Keratinocyte (primary cell): ENCODE results near the gene NCOA7. TPM values are rescaled to one million over a fixed set of nuclear protein-coding genes. Genes with fewer than 3 reads are reported as not detected.

Experiments used
- DNase-seq: peaks from one replicate; pipeline ENCODE4 v3.0.0-alpha.2; 2011; ENCODE audit warnings: low read depth, missing footprints, low spot score
- FAIRE-seq: peaks from 2 replicates; lab custom pipeline; 2011; peaks lifted over from hg19 to GRCh38; lab: Jason Lieb, UNC
- H2AFZ ChIP-seq: 2 replicates; pipeline ENCODE4 v1.6.0; 2012; ENCODE audit warnings: low read length, control low read depth, inconsistent platforms; ENCODE audit not compliant: control insufficient read depth
- H3K27ac ChIP-seq: 2 replicates; pipeline ENCODE4 v1.5.1; 2011; ENCODE audit warnings: low read length; ENCODE audit not compliant: control insufficient read depth, insufficient read depth
- H3K27me3 ChIP-seq: 3 replicates; pipeline ENCODE4 v1.6.0; 2011; ENCODE audit warnings: low read length; ENCODE audit not compliant: control insufficient read depth, insufficient read depth; ENCODE audit errors: extremely low read depth
- H3K36me3 ChIP-seq, 2 experiments: 2 replicates in 1 of 2; 3 replicates in 1 of 2; pipeline ENCODE4 v1.5.1; 2011; ENCODE audit warnings: low read length in 2 of 2, mild to moderate bottlenecking in 1 of 2; ENCODE audit not compliant: control insufficient read depth in 2 of 2, insufficient read depth in 2 of 2; ENCODE audit errors: extremely low read depth in 1 of 2
- H3K4me1 ChIP-seq: 3 replicates; pipeline ENCODE4 v1.5.1; 2011; ENCODE audit warnings: low read length; ENCODE audit not compliant: control insufficient read depth, insufficient read depth; ENCODE audit errors: extremely low read depth
- H3K4me2 ChIP-seq: 3 replicates; pipeline ENCODE4 v1.6.0; 2011; ENCODE audit warnings: low read depth, low read length; ENCODE audit not compliant: control insufficient read depth, insufficient read depth; ENCODE audit errors: extremely low read depth
- H3K4me3 ChIP-seq, 3 experiments: fragments of 200-600 bp in 1 of 3; sonication (generic) in 1 of 3; 2 replicates in 2 of 3; 3 replicates in 1 of 3; pipeline ENCODE4 v1.5.1; 2011 to 2016; ENCODE audit warnings: low read length in 3 of 3, mild to moderate bottlenecking in 3 of 3, control low read depth in 2 of 3, inconsistent platforms in 1 of 3, low read depth in 1 of 3, mixed read lengths in 1 of 3, mixed run types in 1 of 3, moderate library complexity in 1 of 3; ENCODE audit not compliant: control insufficient read depth in 2 of 3, insufficient read depth in 2 of 3; ENCODE audit errors: extremely low read depth in 1 of 3
- H3K79me2 ChIP-seq: 2 replicates; pipeline ENCODE4 v1.6.0; 2012; ENCODE audit warnings: low read length; ENCODE audit not compliant: control insufficient read depth, insufficient read depth
- H3K9ac ChIP-seq: 3 replicates; pipeline ENCODE4 v1.6.0; 2011; ENCODE audit warnings: low read length; ENCODE audit not compliant: control insufficient read depth, insufficient read depth; ENCODE audit errors: extremely low read depth
- H3K9me1 ChIP-seq: 3 replicates; pipeline ENCODE4 v1.6.0; 2011; ENCODE audit warnings: low read length; ENCODE audit not compliant: control insufficient read depth, insufficient read depth; ENCODE audit errors: extremely low read depth
- H3K9me3 ChIP-seq: 2 replicates; pipeline ENCODE4 v1.5.1; 2012; ENCODE audit warnings: low read depth, low read length; ENCODE audit not compliant: control insufficient read depth
- H4K20me1 ChIP-seq: 3 replicates; pipeline ENCODE4 v1.6.0; 2011; ENCODE audit warnings: low read length; ENCODE audit not compliant: control insufficient read depth, insufficient read depth; ENCODE audit errors: extremely low read depth
- CTCF ChIP-seq, 3 experiments: IDR thresholded peaks in 1 of 3; conservative IDR thresholded peaks in 1 of 3; optimal IDR thresholded peaks in 1 of 3; 2 replicates in 2 of 3; 3 replicates in 1 of 3; pipeline versions ENCODE3 to v1.5.1; 2011; ENCODE audit warnings: low read length in 3 of 3, mild to moderate bottlenecking in 3 of 3, moderate library complexity in 2 of 3, control low read depth in 1 of 3, inconsistent platforms in 1 of 3; ENCODE audit not compliant: insufficient read depth in 2 of 3; ENCODE audit errors: extremely low read depth in 1 of 3
- EZH2 ChIP-seq: IDR thresholded peaks from one replicate; pipeline ENCODE4 v1.6.1; 2012; ENCODE audit warnings: inconsistent platforms, mild to moderate bottlenecking, low read length, moderate library complexity
- dilution Hi-C: fragments of 300-500 bp; cut with MboI; formaldehyde crosslinking; loops from one replicate; pipeline ENCODE4 v1.7.0; 2020; ENCODE audit warnings: low sequenced_read_pairs; ENCODE audit not compliant: extremely low pct_ligation_motif_present
- polyA plus RNA-seq, 5 experiments: library from polyadenylated mRNA; depleted of rRNA in 3 of 5; stranded (reverse) in 3 of 5; stranded (forward) in 1 of 5; unstranded in 1 of 5; fragments of >200 nt; gene quantifications; 1 replicate in 1 of 5; 2 replicates in 3 of 5; 3 replicates in 1 of 5; pipeline versions ENCODE4 v1.2.1 to v1.2.3, GENCODE V29; 2011 to 2012; ENCODE audit warnings: missing spikeins in 2 of 5, low read depth in 1 of 5, low replicate concordance in 1 of 5

The NCOA7 gene
- polyA plus RNA-seq, 1 donor (not counting 4 experiments of a cell fraction or from before 2014, with no cell fraction given): 20.5 TPM

GRCh38 chr6:125867483-125867942 is 76.8 kb downstream of the NCOA7 start:
- H3K4me1 ChIP-seq: peaks cover 27% of the 10 kb centered on the region
- H3K79me2 ChIP-seq: no peaks in the 10 kb centered on the region
- peak overlapping the region; percentile 81 for H3K27ac ChIP-seq
- peak overlapping the region; percentile 56 for H3K4me2 ChIP-seq
- DNase-seq (peak; percentile 92), FAIRE-seq (peak; percentile 96)
- no peak overlapping the region for H2AFZ ChIP-seq
- no peak for TF ChIP-seq EZH2
- TF ChIP-seq CTCF (optimal IDR thresholded peaks at IDR 0.05 in 1 of 3, IDR thresholded peaks at IDR 0.05 in 1 of 3, conservative IDR thresholded peaks at IDR 0.05 in 1 of 3; ENCODE audit: extremely low read depth in 1 of 3, insufficient read depth in 2 of 3, low read length in 3 of 3): no peak
- no peaks in the 10 kb centered on the region for H3K9me1 ChIP-seq
- H3K9ac ChIP-seq: peak overlapping the region; percentile 31
- no peaks in the 10 kb centered on the region for H3K27me3 ChIP-seq
- no peaks in the 10 kb centered on the region for H3K36me3 ChIP-seq
- no peaks in the 10 kb centered on the region for H3K9me3 ChIP-seq
- dilution Hi-C loops: no loop called here
- H3K4me3 ChIP-seq: no peak overlapping the region
- H4K20me1 ChIP-seq: no peaks in the 10 kb centered on the region

- DNase-seq: peak; percentile 52
- no peak for TF ChIP-seq EZH2
- TF ChIP-seq CTCF (optimal IDR thresholded peaks at IDR 0.05 in 1 of 3, IDR thresholded peaks at IDR 0.05 in 1 of 3, conservative IDR thresholded peaks at IDR 0.05 in 1 of 3; ENCODE audit: extremely low read depth in 1 of 3, insufficient read depth in 2 of 3, low read length in 3 of 3): no peak
- peak overlapping the region; percentile 31 for H3K9ac ChIP-seq
These were observed 77.5 kb downstream of the NCOA7 start for GRCh38 chr6:125868252-125868651.

More at GRCh38 chr6:125868252-125868651, 77.5 kb downstream of the NCOA7 start:
- Histone ChIP-seq H3K4me3 (peak overlapping the region in 1 of 3 experiments; percentile 14), H4K20me1 (no peaks in the 10 kb centered on the region), H3K4me1 (peaks cover 29% of the 10 kb centered on the region), H3K79me2 (no peaks in the 10 kb centered on the region), H3K27ac (peak overlapping the region; percentile 81), H3K27me3 (no peaks in the 10 kb centered on the region), H3K9me1 (no peaks in the 10 kb centered on the region), H3K4me2 (peak overlapping the region; percentile 56), H3K9me3 (no peaks in the 10 kb centered on the region), H3K36me3 (no peaks in the 10 kb centered on the region), H2AFZ (no peak overlapping the region)
- dilution Hi-C loops: no loop called here
- FAIRE-seq: peak; percentile 23
